Right lobe of liver (tissue), 6 donors: Measurements from ENCODE around the gene HPS6. TPM values are rescaled to one million over a fixed set of nuclear protein-coding genes. Genes with fewer than 3 reads are reported as not detected.

Experiments used
- ATAC-seq, 4 donors: fragments of 200-7000 bp; cut with Tn5 transposase; one replicate each; pipeline ENCODE4 v1.9.1; 2020; ENCODE audit warnings: mild to moderate bottlenecking in 4 of 4, moderate library complexity in 4 of 4
- DNase-seq, 3 donors: peaks; one replicate each; pipeline ENCODE4 v3.0.0-alpha.2; 2020
- H3K27ac ChIP-seq, 3 donors: fragments of 200-600 bp; one replicate each; pipeline ENCODE4 v1.8.0; 2022
- H3K27me3 ChIP-seq, 2 donors: fragments of 200-600 bp; one replicate each; pipeline ENCODE4 v1.8.0; 2022
- H3K36me3 ChIP-seq, 4 donors: fragments of 200-600 bp; sonication (generic) in 1 of 4; one replicate each; pipeline versions ENCODE4 v1.5.1 to v1.8.0; 2017 to 2022; ENCODE audit warnings: control low read depth in 1 of 4
- H3K4me1 ChIP-seq, 4 donors: fragments of 200-600 bp; sonication (generic) in 1 of 4; one replicate each; pipeline versions ENCODE4 v1.5.1 to v1.8.0; 2017 to 2022; ENCODE audit warnings: control low read depth in 1 of 4
- H3K4me3 ChIP-seq, 3 donors: fragments of 200-600 bp; one replicate each; pipeline ENCODE4 v1.8.0; 2022
- H3K9me3 ChIP-seq, 4 donors: fragments of 200-600 bp; sonication (generic) in 1 of 4; one replicate each; pipeline versions ENCODE4 v1.5.1 to v1.8.0; 2017 to 2022; ENCODE audit warnings: control low read depth in 1 of 4
- CTCF ChIP-seq, 4 donors: fragments of 200-600 bp in 3 of 4; fragments of 450-650 bp in 1 of 4; IDR thresholded peaks; one replicate each; pipeline versions ENCODE4 v1.5.1 to v1.8.0; 2016 to 2022; ENCODE audit warnings: antibody characterized with exemption in 4 of 4, mild to moderate bottlenecking in 2 of 4
- POLR2A ChIP-seq: fragments of 450-650 bp; IDR thresholded peaks from one replicate; pipeline ENCODE4 v1.6.1; 2017; ENCODE audit warnings: antibody characterized with exemption, mild to moderate bottlenecking
- WGBS: methylation state at CpG from one replicate; pipeline ENCODE4 v1.1.6; 2018; ENCODE audit warnings: low coverage, low lambda C conversion rate; ENCODE audit not compliant: insufficient coverage; ENCODE audit errors: missing lambda C conversion rate; 5-methylcytosine and 5-hydroxymethylcytosine counted together
- intact Hi-C, 2 donors: fragments of 100-400 bp; cut with DNase I; formaldehyde crosslinking; loops; one replicate each; pipeline versions ENCODE4 v1.11.2 to v1.14.1; 2022
- total RNA-seq, 6 experiments: library from RNA; depleted of rRNA in 2 of 6; stranded (reverse); fragments of >200 nt in 2 of 6; fragmentation: NEBNext Ultra II Directional in 3 of 6; extraction: Animal tissue kit (Norgen Biotek cat#: 25700) in 3 of 6; gene quantifications; one replicate each; pipeline versions ENCODE4 v1.1.0 to v1.2.4, GENCODE V29; 2016 to 2023
- donor health status: DM: no; HTN: yes; CAD: no.
- donor health status: DM: no; HTN: no; CAD: no.
- donor health status: DM: no; HTN: no; CAD: no.
- donor health status: DM: no; HTN: yes; CAD: no.
- donor health status: DM: no; HTN: yes; CAD: no.

The HPS6 gene
- total RNA-seq, 6 experiments from 2014 or later, result 6.6 to 11.7 (median 8.4) TPM

GRCh38 chr10:102090772-102091171, 25.6 kb downstream of the HPS6 start:
- no peak for ATAC-seq
- Histone ChIP-seq H3K4me1 (no peaks in the 10 kb centered on the region), H3K27ac (no peak overlapping the region), H3K4me3 (no peak overlapping the region), H3K27me3 (no peaks in the 10 kb centered on the region), H3K36me3 (no peaks in the 10 kb centered on the region), H3K9me3 (no peaks in the 10 kb centered on the region)
- whole genome bisulfite sequencing, result 56% methylated on average over 2 of the region's 2 CpGs
- intact Hi-C loops, result no loop called here
- DNase-seq, result no peak
- no peak for TF ChIP-seq POLR2A
- TF ChIP-seq CTCF (IDR thresholded peaks at IDR 0.05), result no peak

GRCh38 chr10:102096449-102096848, 31.3 kb downstream of the HPS6 start:
- 98% methylated on average over 6 of the region's 7 CpGs for WGBS

DNA sequence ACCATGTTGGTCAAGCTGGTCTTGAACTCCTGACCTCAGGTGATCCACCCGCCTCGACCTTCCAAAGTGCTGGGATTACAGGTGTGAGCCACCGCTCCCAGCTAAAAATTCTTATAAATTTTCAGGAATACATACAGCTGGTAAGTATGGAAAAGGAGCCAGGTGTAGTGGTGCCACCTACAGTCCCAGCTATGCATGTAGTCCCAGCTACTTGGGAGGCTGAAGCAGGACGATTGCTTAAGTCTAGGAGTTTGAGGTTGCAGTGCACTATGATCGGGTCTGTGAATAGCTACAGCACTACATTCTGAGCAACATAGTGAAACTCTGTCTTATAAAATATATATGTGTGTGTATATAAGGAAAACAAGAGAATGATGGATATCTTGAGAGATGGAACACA, 36.0 kb downstream of the HPS6 start:
- H3K4me3 ChIP-seq, result no peak overlapping the region
- ATAC-seq (peak in 1 of 4 donors; percentile 34), DNase-seq (no peak)
- no peaks in the 10 kb centered on the region for H3K4me1 ChIP-seq
- no peaks in the 10 kb centered on the region for H3K36me3 ChIP-seq
- no peak overlapping the region for H3K27ac ChIP-seq
- TF ChIP-seq CTCF (IDR thresholded peaks at IDR 0.05), result no peak
- TF ChIP-seq POLR2A, result no peak
- no peaks in the 10 kb centered on the region for H3K27me3 ChIP-seq
- 82% methylated on average over 5 of the region's 5 CpGs for WGBS
- intact Hi-C loops, result no loop called here
- no peaks in the 10 kb centered on the region for H3K9me3 ChIP-seq

More at GRCh38 chr10:102096449-102096848, 31.3 kb downstream of the HPS6 start:
- no peak overlapping the region for H3K4me3 ChIP-seq
- H3K9me3 ChIP-seq, result no peaks in the 10 kb centered on the region
- H3K27me3 ChIP-seq, result no peaks in the 10 kb centered on the region
- intact Hi-C loops, result no loop called here
- no peak overlapping the region for H3K27ac ChIP-seq
- H3K36me3 ChIP-seq, result no peaks in the 10 kb centered on the region
- ATAC-seq (no peak), DNase-seq (no peak)
- TF ChIP-seq CTCF (IDR thresholded peaks at IDR 0.05) (no peak), POLR2A (no peak)
- no peaks in the 10 kb centered on the region for H3K4me1 ChIP-seq

DNA sequence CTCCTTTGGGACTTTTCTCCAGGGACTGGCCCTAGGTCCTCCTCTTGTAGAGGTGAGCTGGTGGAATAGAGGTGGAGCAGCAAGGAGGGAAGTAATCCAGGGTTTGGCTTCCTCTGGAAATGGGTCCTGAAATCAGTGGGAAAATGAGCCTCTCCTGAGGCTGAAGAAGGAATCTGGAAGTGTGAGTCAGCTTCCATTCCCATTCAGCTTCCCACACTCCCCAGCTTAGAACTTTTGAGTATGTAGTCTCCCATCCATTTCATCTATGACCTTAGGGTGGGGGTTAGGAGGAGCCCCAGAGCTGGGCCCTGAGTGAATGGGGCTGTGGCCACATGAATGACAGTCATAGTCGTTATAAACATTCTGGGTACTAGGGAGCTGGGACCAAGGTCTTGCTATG, 37.3 kb downstream of the HPS6 start:
- Histone ChIP-seq H3K4me1 (no peaks in the 10 kb centered on the region), H3K9me3 (no peaks in the 10 kb centered on the region), H3K4me3 (no peak overlapping the region), H3K27ac (no peak overlapping the region), H3K36me3 (no peaks in the 10 kb centered on the region), H3K27me3 (no peaks in the 10 kb centered on the region)
- TF ChIP-seq POLR2A (no peak), CTCF (IDR thresholded peaks at IDR 0.05) (no peak)
- no peak for ATAC-seq
- intact Hi-C loops, result no loop called here
- no peak for DNase-seq
- WGBS, result no CpG with 5 or more reads among the region's 1 CpG

DNA sequence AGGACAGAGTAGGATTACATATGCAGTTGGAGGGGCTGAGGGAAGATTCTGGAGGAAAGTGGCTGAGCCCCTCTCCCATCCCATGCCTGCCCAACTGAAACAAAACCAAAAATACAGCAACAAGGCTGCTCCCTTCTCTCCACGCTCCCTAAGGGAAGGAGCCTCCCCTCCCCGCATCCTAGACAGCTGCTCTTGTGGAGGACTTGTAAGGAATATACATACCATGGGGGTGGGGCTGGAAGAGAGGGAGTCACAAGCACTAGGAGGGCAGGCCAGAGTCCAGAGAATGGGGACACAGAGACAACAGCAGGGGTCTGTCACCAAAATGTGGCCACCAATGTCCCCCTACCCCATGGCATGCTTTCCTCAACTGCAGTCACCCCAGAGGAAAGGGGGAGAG, 41.8 kb downstream of the HPS6 start:
- H3K4me1 ChIP-seq, result no peaks in the 10 kb centered on the region
- DNase-seq (peak in 1 of 3 donors; percentile 8), ATAC-seq (no peak)
- intact Hi-C loops, result no loop called here
- TF ChIP-seq CTCF (IDR thresholded peaks at IDR 0.05), result no peak
- no peak for TF ChIP-seq POLR2A
- no peaks in the 10 kb centered on the region for H3K27me3 ChIP-seq
- H3K36me3 ChIP-seq, result peaks cover 0 to 38% (median 22%) of the 10 kb centered on the region in 4 donors
- WGBS, result no CpG with 5 or more reads among the region's 2 CpGs
- H3K4me3 ChIP-seq, result no peak overlapping the region
- H3K9me3 ChIP-seq, result no peaks in the 10 kb centered on the region
- H3K27ac ChIP-seq, result no peak overlapping the region
